Thyroid gland (tissue), 4 donors: ENCODE measurements around the gene IFIT2. TPM values are rescaled to one million over a fixed set of nuclear protein-coding genes. Genes with fewer than 3 reads are reported as not detected.
"Not testable (repeated sequence)": the region's sequence is repeated elsewhere in the genome, so short reads cannot be mapped to it uniquely, and the experiment has no call there.

Experiments
- DNase-seq, 2 donors: peaks; one replicate each; pipeline ENCODE4 v3.0.0-alpha.2; 2019
- H3K27ac ChIP-seq, 3 donors: fragments of 200-600 bp; sonication (generic); 1 replicate in 2 of 3; 2 replicates in 1 of 3; pipeline ENCODE4 v1.5.1; 2016 to 2019; ENCODE audit warnings: mild to moderate bottlenecking in 1 of 3, moderate library complexity in 1 of 3
- H3K27me3 ChIP-seq: fragments of 200-600 bp; sonication (generic); one replicate; pipeline ENCODE4 v1.5.1; 2019
- H3K36me3 ChIP-seq, 2 donors: fragments of 200-600 bp; sonication (generic); one replicate each; pipeline ENCODE4 v1.5.1; 2016 to 2019
- H3K4me1 ChIP-seq, 2 donors: fragments of 200-600 bp; sonication (generic); one replicate each; pipeline ENCODE4 v1.5.1; 2017 to 2019
- H3K4me3 ChIP-seq, 3 donors: fragments of 200-600 bp; sonication (generic); replicated peaks in 1 of 3; 1 replicate in 2 of 3; 2 replicates in 1 of 3; pipeline ENCODE4 v1.5.1; 2016; ENCODE audit warnings: mild to moderate bottlenecking in 1 of 3
- H3K9me3 ChIP-seq: fragments of 200-600 bp; sonication (generic); one replicate; pipeline ENCODE4 v1.5.1; 2017
- CTCF ChIP-seq, 6 experiments: fragments of 200-600 bp in 3 of 6; fragments of 450-650 bp in 3 of 6; sonication (generic) in 3 of 6; IDR thresholded peaks; one replicate each; pipeline ENCODE4 v1.5.1; 2016 to 2019; ENCODE audit warnings: antibody characterized with exemption in 6 of 6, mild to moderate bottlenecking in 2 of 6, inconsistent platforms in 1 of 6, moderate library complexity in 1 of 6
- POLR2A ChIP-seq, 2 donors: fragments of 450-650 bp; IDR thresholded peaks; one replicate each; pipeline ENCODE4 v1.6.1; 2017; ENCODE audit warnings: antibody characterized with exemption in 2 of 2, mild to moderate bottlenecking in 2 of 2, moderate library complexity in 1 of 2
- WGBS, 2 donors: methylation state at CpG; one replicate each; pipeline ENCODE4 v1.1.5; 2017; 5-methylcytosine and 5-hydroxymethylcytosine counted together
- intact Hi-C: fragments of 100-400 bp; cut with DNase I; formaldehyde crosslinking; loops from one replicate; pipeline ENCODE4 v1.15.1; 2023
- total RNA-seq, 4 donors: library from RNA; depleted of rRNA; stranded (reverse); fragments of >200 nt; gene quantifications; one replicate each; pipeline ENCODE4 v1.2.3, GENCODE V29; 2016

IFIT2 gene
- total RNA-seq, 4 donors from 2014 or later, result 3.4 to 5.4 (median 4.6) TPM

DNA sequence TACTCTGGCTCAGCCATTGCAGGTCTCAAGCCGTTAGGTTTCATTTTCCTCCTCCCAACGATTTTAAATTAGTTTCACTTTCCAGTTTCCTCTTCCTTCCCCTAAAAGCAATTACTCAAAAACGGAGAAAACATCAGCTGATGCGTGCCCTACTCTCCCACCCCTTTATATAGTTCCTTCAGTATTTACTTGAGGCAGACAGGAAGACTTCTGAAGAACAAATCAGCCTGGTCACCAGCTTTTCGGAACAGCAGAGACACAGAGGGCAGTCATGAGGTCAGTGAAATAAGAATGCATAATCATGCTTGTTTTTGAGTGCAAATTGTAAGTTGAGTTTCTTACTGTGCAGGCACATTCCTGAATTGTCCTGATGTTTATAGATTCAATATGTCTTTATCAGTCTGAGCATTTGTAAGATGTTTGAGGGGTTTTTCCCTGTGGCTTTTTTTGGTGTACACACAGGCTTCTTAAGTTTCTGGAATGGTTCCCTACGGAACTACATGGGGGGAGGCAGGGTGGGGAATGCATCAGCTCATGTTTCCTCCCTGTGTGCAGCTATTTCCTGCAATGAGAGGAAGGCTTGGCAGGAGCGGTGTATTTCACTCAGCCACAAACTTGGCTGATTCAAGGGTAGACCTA, 26.1 kb downstream of the IFIT2 start, which contains the start of gene IFIT3:
Gene IFIT3 (plus strand): TSS at position 195 of the 639 bp plus-strand sequence. CDS start 77 bp downstream, at position 272.
- 19 to 21% methylated on average over 7 of the region's 7 CpGs for WGBS, 2 donors
- TF ChIP-seq POLR2A (IDR thresholded peaks at IDR 0.05), result peak in 1 of 2 donors; percentile 25
- peak in 1 of 6 experiments; percentile 1 for TF ChIP-seq CTCF (IDR thresholded peaks at IDR 0.05)
- intact Hi-C loops, result no loop called here
- peak; percentile 63 to 68 for DNase-seq
- H3K27me3 ChIP-seq, result no peaks in the 10 kb centered on the region
- H3K4me1 ChIP-seq, result peaks cover 4 to 40% of the 10 kb centered on the region in 2 donors
- peak within 1 kb of the TSS; percentile 68 to 83 (median 81) for H3K27ac ChIP-seq
- no peaks in the 10 kb centered on the region for H3K36me3 ChIP-seq
- peak within 1 kb of the TSS in 2 of 3 donors; percentile 10 to 15 for H3K4me3 ChIP-seq
- H3K9me3 ChIP-seq, result no peaks in the 10 kb centered on the region

DNA sequence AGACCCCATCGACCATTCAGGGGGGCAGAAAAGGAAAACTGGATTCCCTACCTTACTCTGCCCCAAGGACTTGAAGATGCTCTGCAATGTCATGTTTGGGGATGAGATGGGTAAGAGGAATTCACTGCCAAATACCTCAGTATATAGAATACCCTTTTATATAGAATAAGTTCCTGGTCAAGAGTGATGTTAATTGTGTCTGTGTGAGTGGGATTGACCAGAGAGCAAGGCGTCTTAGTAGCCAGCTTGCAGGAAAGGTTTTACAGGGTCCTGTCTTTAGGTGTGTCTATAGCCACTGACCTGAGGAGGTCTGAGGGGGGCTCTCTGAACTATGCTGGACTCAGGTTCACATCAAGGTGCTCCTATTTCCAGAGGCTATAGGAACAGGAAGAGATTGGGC, 27.3 kb downstream of the IFIT2 start:
- H3K36me3 ChIP-seq, result no peaks in the 10 kb centered on the region
- no peak overlapping the region for H3K4me3 ChIP-seq
- WGBS, 2 donors, result 84 to 97% methylated on average over 2 of the region's 2 CpGs
- peak overlapping the region in 1 of 3 donors; percentile 68 for H3K27ac ChIP-seq
- TF ChIP-seq POLR2A (IDR thresholded peaks at IDR 0.05), result no peak
- no peak for TF ChIP-seq CTCF (IDR thresholded peaks at IDR 0.05)
- no peaks in the 10 kb centered on the region for H3K9me3 ChIP-seq
- intact Hi-C loops, result no loop called here
- DNase-seq, result no peak
- peaks cover 14 to 53% of the 10 kb centered on the region in 2 donors for H3K4me1 ChIP-seq
- H3K27me3 ChIP-seq, result no peaks in the 10 kb centered on the region

DNA sequence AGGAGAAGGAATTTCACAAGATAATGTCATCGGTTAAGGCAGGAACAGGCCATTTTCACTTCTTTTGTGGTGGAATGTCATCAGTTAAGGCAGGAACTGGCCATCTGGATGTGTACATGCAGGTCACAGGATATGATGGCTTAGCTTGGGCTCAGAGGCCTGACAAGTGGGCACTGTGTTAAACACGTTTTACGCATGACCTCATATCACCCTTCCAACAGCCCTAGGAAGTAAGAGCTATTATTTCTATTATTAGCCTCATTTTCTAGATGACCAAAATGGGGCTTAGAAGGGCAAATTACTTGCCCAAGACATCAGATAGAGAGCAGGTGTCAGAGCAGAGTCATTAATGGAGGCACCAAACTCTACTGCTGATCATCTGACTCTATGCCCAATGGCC, 28.2 kb downstream of the IFIT2 start:
- H3K36me3 ChIP-seq, result not testable (repeated sequence)
- 63 to 69% methylated on average over 3 of the region's 3 CpGs for WGBS, 2 donors

GRCh38 chr10:89330537-89331212, 28.8 kb downstream of the IFIT2 start:
- peak overlapping the region in 2 of 3 donors; percentile 7 to 21 for H3K27ac ChIP-seq
- peaks cover 14 to 53% of the 10 kb centered on the region in 2 donors for H3K4me1 ChIP-seq
- H3K27me3 ChIP-seq, result no peaks in the 10 kb centered on the region
- H3K9me3 ChIP-seq, result no peaks in the 10 kb centered on the region
- H3K36me3 ChIP-seq, result no peaks in the 10 kb centered on the region
- no peak overlapping the region for H3K4me3 ChIP-seq
- no peak for DNase-seq
- TF ChIP-seq CTCF (IDR thresholded peaks at IDR 0.05) (no peak), POLR2A (IDR thresholded peaks at IDR 0.05) (no peak)
- intact Hi-C loops, result no loop called here

More for the DNA sequence above, 28.2 kb downstream of the IFIT2 start:
- H3K27me3 ChIP-seq, H3K9me3 ChIP-seq, H3K4me3 ChIP-seq, intact Hi-C loops, DNase-seq: not testable (repeated sequence)
- Histone ChIP-seq H3K27ac (peak overlapping the region in 1 of 3 donors; percentile 21), H3K4me1 (peaks cover 14 to 53% of the 10 kb centered on the region in 2 donors)

DNA sequence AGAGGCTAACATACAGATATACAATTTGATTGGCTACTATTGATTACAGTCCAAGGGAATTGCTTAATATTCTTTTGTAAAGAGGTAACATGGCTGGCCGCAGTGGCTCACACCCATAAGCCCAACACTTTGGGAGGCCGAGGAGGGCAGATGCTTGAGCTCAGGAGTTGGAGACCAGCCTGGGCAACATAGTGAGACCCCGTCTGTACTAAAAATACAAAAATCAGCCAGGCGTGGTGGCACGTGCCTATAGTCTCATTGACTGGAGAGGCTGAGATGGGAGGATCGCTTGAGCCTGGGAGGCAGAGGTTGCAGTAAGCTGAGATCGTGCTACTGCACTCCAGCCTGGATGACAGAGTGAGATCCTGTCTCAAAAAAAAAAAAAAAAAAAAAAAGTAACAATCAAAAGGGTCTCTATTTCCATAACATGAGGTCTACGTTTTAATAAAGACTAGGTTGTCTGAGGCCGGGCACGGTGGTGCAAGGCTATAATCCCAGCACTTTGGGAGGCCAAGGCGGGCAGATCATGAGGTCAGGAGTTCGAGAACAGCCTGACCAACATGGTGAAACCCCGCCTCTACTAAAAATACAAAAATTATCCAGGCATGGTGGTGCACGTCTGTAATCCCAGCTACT, 29.8 kb downstream of the IFIT2 start:
- peak overlapping the region in 1 of 3 donors; percentile 9 for H3K4me3 ChIP-seq
- DNase-seq, H3K36me3 ChIP-seq, H3K27me3 ChIP-seq, H3K9me3 ChIP-seq, intact Hi-C loops: not testable (repeated sequence)
- 70 to 80% methylated on average over 14 of the region's 14 CpGs for WGBS, 2 donors
- H3K27ac ChIP-seq, result peak overlapping the region; percentile 31 to 71 (median 60)
- peaks cover 14 to 53% of the 10 kb centered on the region in 2 donors for H3K4me1 ChIP-seq
